MM.1S (cell line): ENCODE data around the gene UROS.

ENCODE experiments used
- CTCF ChIP-seq: fragments of 300-600 bp; sonication (generic); IDR thresholded peaks from 2 replicates; pipeline ENCODE4 v1.5.1; 2016; ENCODE audit warnings: antibody characterized with exemption, low read length, mixed read lengths
- EZH2 ChIP-seq: fragments of 300-600 bp; sonication (generic); optimal IDR thresholded peaks from 2 replicates; pipeline ENCODE3; 2017; ENCODE audit warnings: low read depth, mild to moderate bottlenecking, antibody characterized with exemption, low read length, mixed read lengths
- EZH2phosphoT487 ChIP-seq: fragments of 300-600 bp; sonication (generic); IDR thresholded peaks from 2 replicates; pipeline ENCODE4 v1.6.1; 2018; ENCODE audit warnings: antibody characterized with exemption, low read length

GRCh38 chr10:125756853-125757487, 66.1 kb downstream of the UROS start:
- TF ChIP-seq CTCF (no peak), EZH2 (no peak), EZH2phosphoT487 (no peak)
